Measurements from ENCODE around the gene RFTN1.
"Not testable (repeated sequence)": the region's sequence is repeated elsewhere in the genome, so short reads cannot be mapped to it uniquely, and the experiment has no call there.

DNA sequence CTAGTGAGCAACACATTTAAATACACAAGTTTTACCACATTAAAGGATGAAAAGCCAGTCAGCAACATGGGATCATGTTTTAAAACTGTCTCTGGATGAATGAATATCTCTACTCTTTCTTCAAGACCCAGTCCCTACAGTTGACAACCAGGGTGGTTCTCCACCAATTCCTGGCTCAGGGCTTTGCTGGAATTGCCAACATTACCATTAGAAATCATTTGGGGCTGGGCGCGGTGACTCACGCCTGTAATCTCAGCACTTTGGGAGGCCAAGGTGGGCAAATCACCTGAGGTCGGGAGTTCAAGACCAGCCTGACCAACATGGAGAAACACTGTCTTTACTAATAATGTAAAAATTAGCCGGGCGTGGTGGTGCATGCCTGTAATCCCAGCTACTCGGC, 203.0 kb downstream of the RFTN1 start:
- not testable (repeated sequence) for TF ChIP-seq LEF1 (IDR thresholded peaks at IDR 0.05; ENCODE audit: borderline replicate concordance); FOXM1 (IDR thresholded peaks at IDR 0.05; ENCODE audit: borderline replicate concordance); TARDBP (IDR thresholded peaks at IDR 0.05); ZNF384 (IDR thresholded peaks at IDR 0.05); NFRKB (IDR thresholded peaks at IDR 0.05); ARNT (IDR thresholded peaks at IDR 0.05); CTBP1 (IDR thresholded peaks at IDR 0.05; ENCODE audit: borderline replicate concordance); FOXA1 (IDR thresholded peaks at IDR 0.05); ELF4 (IDR thresholded peaks at IDR 0.05)
- TF ChIP-seq, protein P1, sequence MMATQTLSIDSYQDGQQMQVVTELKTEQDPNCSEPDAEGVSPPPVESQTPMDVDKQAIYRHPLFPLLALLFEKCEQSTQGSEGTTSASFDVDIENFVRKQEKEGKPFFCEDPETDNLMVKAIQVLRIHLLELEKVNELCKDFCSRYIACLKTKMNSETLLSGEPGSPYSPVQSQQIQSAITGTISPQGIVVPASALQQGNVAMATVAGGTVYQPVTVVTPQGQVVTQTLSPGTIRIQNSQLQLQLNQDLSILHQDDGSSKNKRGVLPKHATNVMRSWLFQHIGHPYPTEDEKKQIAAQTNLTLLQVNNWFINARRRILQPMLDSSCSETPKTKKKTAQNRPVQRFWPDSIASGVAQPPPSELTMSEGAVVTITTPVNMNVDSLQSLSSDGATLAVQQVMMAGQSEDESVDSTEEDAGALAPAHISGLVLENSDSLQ (IDR thresholded peaks at IDR 0.05): not testable (repeated sequence)

Data from HEK293T (cell line).